Chondrocyte (in vitro differentiated cells): ENCODE results near the gene EXO5. TPM values are rescaled to one million over a fixed set of nuclear protein-coding genes. Genes with fewer than 3 reads are reported as not detected.
"Not testable (repeated sequence)": the region's sequence is repeated elsewhere in the genome, so short reads cannot be mapped to it uniquely, and the experiment has no call there.

Experiments
- DNase-seq: peaks from one replicate; pipeline ENCODE4 v3.0.0; 2021; ENCODE audit warnings: mixed read lengths, low spot score
- H3K27ac Mint-ChIP-seq: one replicate; pipeline ENCODE4 v1.8.0; 2021; ENCODE audit warnings: mild to moderate bottlenecking, moderate library complexity, mixed read lengths; ENCODE audit not compliant: unreplicated experiment
- H3K27me3 Mint-ChIP-seq: 2 replicates; pipeline ENCODE4 v1.8.0; 2021; ENCODE audit warnings: low read depth, mixed read lengths
- H3K36me3 Mint-ChIP-seq: 2 replicates; pipeline ENCODE4 v1.8.0; 2021; ENCODE audit warnings: low read depth, mixed read lengths
- H3K4me1 Mint-ChIP-seq: 2 replicates; pipeline ENCODE4 v1.8.0; 2021; ENCODE audit warnings: low read depth, mild to moderate bottlenecking, mixed read lengths
- H3K4me3 Mint-ChIP-seq: one replicate; pipeline ENCODE4 v1.8.0; 2021; ENCODE audit warnings: mild to moderate bottlenecking, moderate library complexity, mixed read lengths; ENCODE audit not compliant: unreplicated experiment
- H3K9me3 Mint-ChIP-seq: 2 replicates; pipeline ENCODE4 v1.8.0; 2021; ENCODE audit warnings: low read depth, mixed read lengths
- CTCF ChIP-seq: fragments of 200-600 bp; sonication (generic); IDR thresholded peaks from 2 replicates; pipeline ENCODE4 v1.5.0; 2021; ENCODE audit warnings: antibody characterized with exemption, mild to moderate bottlenecking, moderate library complexity
- total RNA-seq: library from RNA; stranded (reverse); gene quantifications from 3 replicates; pipeline ENCODE4 v1.2.1, GENCODE V29; 2021

EXO5 gene
- total RNA-seq, 1 donor from 2014 or later = 13.1 TPM

GRCh38 chr1:40553017-40553416 is 44.5 kb downstream of the EXO5 start:
- H3K27ac Mint-ChIP-seq = no peak overlapping the region
- H3K36me3 Mint-ChIP-seq = peaks cover 2% of the 10 kb centered on the region
- H3K27me3 Mint-ChIP-seq = no peaks in the 10 kb centered on the region
- no peaks in the 10 kb centered on the region for H3K9me3 Mint-ChIP-seq
- TF ChIP-seq CTCF = no peak
- no peaks in the 10 kb centered on the region for H3K4me1 Mint-ChIP-seq
- no peak overlapping the region for H3K4me3 Mint-ChIP-seq
- DNase-seq = no peak

- H3K9me3 Mint-ChIP-seq, H3K4me3 Mint-ChIP-seq: not testable (repeated sequence)
These were observed 46.2 kb downstream of the EXO5 start for GRCh38 chr1:40554807-40555206.

GRCh38 chr1:40556121-40556520 is 47.6 kb downstream of the EXO5 start:
- Mint-ChIP-seq H3K4me3 (no peak overlapping the region), H3K4me1 (no peaks in the 10 kb centered on the region), H3K27ac (no peak overlapping the region), H3K36me3 (peaks cover 2% of the 10 kb centered on the region), H3K9me3 (no peaks in the 10 kb centered on the region), H3K27me3 (no peaks in the 10 kb centered on the region)
- TF ChIP-seq CTCF = no peak
- no peak for DNase-seq

More at GRCh38 chr1:40554807-40555206, 46.2 kb downstream of the EXO5 start:
- not testable (repeated sequence) for H3K27me3 Mint-ChIP-seq, H3K4me1 Mint-ChIP-seq, DNase-seq, H3K36me3 Mint-ChIP-seq, H3K27ac Mint-ChIP-seq

- DNase-seq, H3K36me3 Mint-ChIP-seq, H3K9me3 Mint-ChIP-seq, H3K4me3 Mint-ChIP-seq, H3K27ac Mint-ChIP-seq, H3K27me3 Mint-ChIP-seq, H3K4me1 Mint-ChIP-seq: not testable (repeated sequence)
These were observed 49.7 kb downstream of the EXO5 start for GRCh38 chr1:40558241-40558640.

GRCh38 chr1:40562185-40562584 is 53.6 kb downstream of the EXO5 start:
- DNase-seq = no peak
- H3K27ac Mint-ChIP-seq = no peak overlapping the region
- TF ChIP-seq CTCF = no peak
- peaks cover 5% of the 10 kb centered on the region for H3K36me3 Mint-ChIP-seq
- no peak overlapping the region for H3K4me3 Mint-ChIP-seq
- H3K9me3 Mint-ChIP-seq = no peaks in the 10 kb centered on the region
- peaks cover 7% of the 10 kb centered on the region for H3K27me3 Mint-ChIP-seq
- H3K4me1 Mint-ChIP-seq = no peaks in the 10 kb centered on the region

- Mint-ChIP-seq H3K27ac (no peak overlapping the region), H3K36me3 (peaks cover 3% of the 10 kb centered on the region), H3K27me3 (peaks cover 7% of the 10 kb centered on the region), H3K9me3 (no peaks in the 10 kb centered on the region), H3K4me1 (no peaks in the 10 kb centered on the region), H3K4me3 (no peak overlapping the region)
- no peak for TF ChIP-seq CTCF
- DNase-seq = no peak
These were observed 54.7 kb downstream of the EXO5 start for GRCh38 chr1:40563266-40563665.
